GM19467 (cell line): Measurements from ENCODE around the gene LCN15.
"Not testable (repeated sequence)": the region's sequence is repeated elsewhere in the genome, so short reads cannot be mapped to it uniquely, and the experiment has no call there.

Experiments
- ATAC-seq: cut with Tn5 transposase; IDR thresholded peaks from one replicate; pipeline ENCODE4 v1.9.1; 2021; ENCODE audit warnings: mild to moderate bottlenecking, moderate library complexity; ENCODE audit not compliant: unreplicated experiment

The LCN15 gene

GRCh38 chr9:136756836-136757235, 7.5 kb downstream of the LCN15 start:
- ATAC-seq: no peak

GRCh38 chr9:136756134-136756438, 8.2 kb downstream of the LCN15 start:
- ATAC-seq: no peak

GRCh38 chr9:136755302-136756133, 8.8 kb downstream of the LCN15 start:
- ATAC-seq: not testable (repeated sequence)

- ATAC-seq: no peak
Observed at GRCh38 chr9:136754626-136755301, 9.6 kb downstream of the LCN15 start.

- no peak for ATAC-seq
Observed at GRCh38 chr9:136754059-136754572, 10.2 kb downstream of the LCN15 start.

- no peak for ATAC-seq
Observed at GRCh38 chr9:136753371-136754058, 10.8 kb downstream of the LCN15 start.

GRCh38 chr9:136751814-136752213, 12.5 kb downstream of the LCN15 start:
- ATAC-seq: no peak

- no peak for ATAC-seq
Observed at GRCh38 chr9:136751244-136751643, 13.1 kb downstream of the LCN15 start.

GRCh38 chr9:136750526-136750925, 13.8 kb downstream of the LCN15 start:
- no peak for ATAC-seq

- no peak for ATAC-seq
Observed at GRCh38 chr9:136748666-136749611, 15.4 kb downstream of the LCN15 start.

- no peak for ATAC-seq
Observed at GRCh38 chr9:136748201-136748600, 16.1 kb downstream of the LCN15 start, which contains the start of gene LCN6. Gene LCN6 (minus strand): TSS chr9:136748525. CDS start chr9:136748483, 42 bp downstream.

GRCh38 chr9:136747161-136748060, 16.9 kb downstream of the LCN15 start:
- no peak for ATAC-seq

- ATAC-seq: no peak
Observed at GRCh38 chr9:136746621-136747020, 17.7 kb downstream of the LCN15 start.

- no peak for ATAC-seq
Observed at GRCh38 chr9:136746155-136746490, 18.2 kb downstream of the LCN15 start.

- ATAC-seq: no peak
Observed at GRCh38 chr9:136745389-136746154, 18.7 kb downstream of the LCN15 start.

- ATAC-seq: no peak
Observed at GRCh38 chr9:136744773-136745172, 19.5 kb downstream of the LCN15 start.

- ATAC-seq: no peak
Observed at GRCh38 chr9:136743639-136744211, 20.6 kb downstream of the LCN15 start.

- ATAC-seq: no peak
Observed at GRCh38 chr9:136742591-136743391, 21.5 kb downstream of the LCN15 start, which contains the start of gene LCN10. Gene LCN10 (minus strand): TSS chr9:136742940. CDS start chr9:136742903, 37 bp downstream.
